Panc1 (cell line): Measurements from ENCODE around the gene PSD4. TPM values are rescaled to one million over a fixed set of nuclear protein-coding genes. Genes with fewer than 3 reads are reported as not detected.

Source experiments
- ATAC-seq: fragments of 200-7000 bp; cut with Tn5 transposase; 2 replicates; pipeline ENCODE4 v1.9.1; 2020; ENCODE audit warnings: mild to moderate bottlenecking, moderate library complexity
- Bru-seq: library from RNA; stranded (reverse); fragments of 400-500 nt; gene quantifications from one replicate; lab custom pipeline; 2021; lab: Mats Ljungman, UMichigan
- BruChase-seq, 2 experiments: library from RNA; stranded (reverse); fragments of 400-500 nt; gene quantifications; one replicate each; lab custom pipeline; 2021; lab: Mats Ljungman, UMichigan
- BruUV-seq: library from RNA; stranded (reverse); fragments of 400-500 nt; replicated peaks from 2 replicates; lab custom pipeline; 2021; lab: Mats Ljungman, UMichigan
- CTCF ChIA-PET: fragments of 300-600 bp; sonication (Branson Sonifier 250); formaldehyde crosslinking; loops from one replicate; lab custom pipeline; 2022; ENCODE audit warnings: antibody characterized with exemption; lab: Charles Lee
- POLR2A ChIA-PET: fragments of 300-600 bp; sonication (Branson Sonifier 250); formaldehyde crosslinking; loops from one replicate; lab custom pipeline; 2022; ENCODE audit warnings: antibody characterized with exemption; lab: Charles Lee
- DNase-seq: peaks from one replicate; pipeline ENCODE4 v3.0.0-alpha.2; 2010; ENCODE audit warnings: low read depth, low spot score
- H3K27ac ChIP-seq: 2 replicates; pipeline ENCODE4 v1.5.1; 2011; ENCODE audit warnings: mild to moderate bottlenecking, low read length, inconsistent platforms
- H3K27me3 ChIP-seq: fragments of 200-500 bp; sonication (Bioruptor generic); 2 replicates; pipeline ENCODE4 v1.6.0; 2014; ENCODE audit warnings: low read length, inconsistent platforms; ENCODE audit not compliant: control insufficient read depth, insufficient read depth
- H3K36me3 ChIP-seq: fragments of 200-500 bp; sonication (Bioruptor generic); 2 replicates; pipeline ENCODE4 v1.5.1; 2014; ENCODE audit warnings: inconsistent platforms, mild to moderate bottlenecking, low read length, moderate library complexity; ENCODE audit not compliant: control insufficient read depth, insufficient read depth
- H3K4me1 ChIP-seq: 2 replicates; pipeline ENCODE4 v1.5.1; 2011; ENCODE audit warnings: inconsistent platforms, mild to moderate bottlenecking, low read length, moderate library complexity; ENCODE audit not compliant: control insufficient read depth, insufficient read depth
- H3K4me3 ChIP-seq, 2 experiments: 2 replicates each; pipeline ENCODE4 v1.5.1; 2011 to 2012; ENCODE audit warnings: low read depth in 2 of 2, low read length in 2 of 2, mild to moderate bottlenecking in 2 of 2, inconsistent platforms in 1 of 2, moderate library complexity in 1 of 2
- H3K9me3 ChIP-seq: fragments of 200-500 bp; sonication (Bioruptor generic); 2 replicates; pipeline ENCODE4 v1.5.1; 2014; ENCODE audit warnings: low read depth, mild to moderate bottlenecking, inconsistent platforms, low read length, moderate library complexity; ENCODE audit not compliant: control insufficient read depth, insufficient read depth
- POLR2AphosphoS5 ChIP-seq: IDR thresholded peaks from 2 replicates; pipeline ENCODE4 v1.6.1; 2012; ENCODE audit warnings: mild to moderate bottlenecking, low read depth, low read length, moderate library complexity
- SIN3A ChIP-seq: IDR thresholded peaks from 2 replicates; pipeline ENCODE4 v1.6.1; 2012; ENCODE audit warnings: low read depth, mild to moderate bottlenecking, low read length, moderate library complexity, borderline replicate concordance; ENCODE audit not compliant: insufficient read depth
- TCF7L2 ChIP-seq: IDR thresholded peaks from 2 replicates; pipeline ENCODE4 v1.6.1; 2011; ENCODE audit warnings: mild to moderate bottlenecking, low read depth, low read length, inconsistent platforms
- in situ Hi-C: cut with HindIII; loops from 2 replicates; pipeline ENCODE4 v1.10.0; 2016; ENCODE audit warnings: low sequenced_read_pairs, low pct_unique_long_range_greater_than_20kb
- intact Hi-C: fragments of 100-400 bp; cut with micrococcal nuclease; formaldehyde crosslinking; loops from one replicate; pipeline ENCODE4 v1.10.0; 2022; ENCODE audit not compliant: unreplicated experiment
- long read RNA-seq: library from polyadenylated mRNA; unstranded; transcript quantifications from one replicate; pipeline ENCODE4 v2.0.0, GENCODE V29; 2021; ENCODE audit not compliant: unreplicated experiment
- polyA plus RNA-seq: library from polyadenylated mRNA; unstranded; fragments of >200 nt; gene quantifications from one replicate; pipeline ENCODE4 v1.2.1, GENCODE V29; 2012; ENCODE audit warnings: missing spikeins; ENCODE audit not compliant: insufficient read length
- total RNA-seq: library from RNA; stranded (reverse); gene quantifications from one replicate; pipeline ENCODE4 v1.2.1, GENCODE V29; 2021; ENCODE audit not compliant: unreplicated experiment
- TF ChIP-seq, protein P1 (sequence below): fragments of 450-650 bp; IDR thresholded peaks from 2 replicates; pipeline ENCODE4 v1.5.1; 2017; ENCODE audit warnings: mild to moderate bottlenecking
- TF ChIP-seq, protein P2 (sequence below), 2 experiments: IDR thresholded peaks; 2 replicates each; pipeline ENCODE4 v1.6.1; 2011 to 2012; ENCODE audit warnings: low read depth in 2 of 2, control low read depth in 1 of 2, low read length in 1 of 2, mild to moderate bottlenecking in 1 of 2, moderate library complexity in 1 of 2; ENCODE audit not compliant: insufficient read depth in 1 of 2

The PSD4 gene
- total RNA-seq (3.6 TPM), Bru-seq, nascent RNA (percentile 32 among the genes with signal in this experiment), BruChase-seq, experiment 1, labeled RNA remaining after a 2-hour chase (percentile 37 among the genes with signal in this experiment), BruChase-seq, experiment 2, labeled RNA remaining after a 6-hour chase (percentile 41 among the genes with signal in this experiment)
- polyA plus RNA-seq, result 2.0 TPM
- long read RNA-seq, partial matches to known transcripts, result 0 of 2 reads
- long read RNA-seq, other reads (novel, unspliced or antisense), result 2 of 2 reads

DNA sequence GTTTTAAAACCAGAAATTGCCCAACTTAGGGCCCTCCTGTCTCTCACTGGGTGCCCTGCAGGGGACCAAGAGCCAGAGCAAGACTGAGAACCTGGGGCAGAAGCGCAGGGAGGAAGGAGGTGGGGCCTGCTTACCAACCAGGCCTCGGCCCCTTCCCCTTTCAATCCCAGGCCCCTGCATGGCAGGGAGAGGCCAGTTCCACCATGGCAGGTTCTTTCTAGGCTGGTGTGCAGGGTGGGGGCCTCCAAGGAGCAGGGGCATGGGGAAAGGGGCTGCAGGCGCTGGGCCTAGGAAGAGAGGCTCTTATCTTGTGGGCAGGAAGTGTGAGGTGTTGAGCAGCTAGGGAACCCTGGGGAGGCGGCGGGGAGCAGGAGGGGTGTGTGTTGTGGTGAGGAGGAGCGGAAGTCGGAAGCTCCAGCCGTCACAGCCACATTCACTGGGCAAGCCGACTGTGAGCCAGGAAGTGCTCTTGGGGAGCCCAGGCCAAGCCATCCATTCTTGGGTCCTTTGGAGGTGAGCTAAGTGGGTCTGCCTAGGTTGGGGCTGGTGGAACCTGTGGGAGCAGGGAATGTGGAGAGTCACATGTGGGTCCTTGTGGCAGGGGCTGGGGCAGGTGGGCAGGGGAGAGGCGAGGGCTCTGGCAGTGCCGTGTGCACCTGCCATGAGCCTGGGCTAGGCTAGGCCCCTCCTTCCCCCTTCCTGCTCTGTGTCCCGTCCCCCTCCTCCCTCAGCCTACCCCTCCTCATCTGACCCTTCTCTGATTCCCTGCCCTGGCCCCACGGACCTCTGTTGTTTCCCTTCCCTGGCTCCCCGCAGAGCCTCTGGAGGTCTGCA lies at the start of gene PSD4:
PSD4 (plus strand) TSS at position 430 of the 834 bp plus-strand sequence. CDS start 8,486 bp downstream, outside the sequence.
- DNase-seq (no peak), ATAC-seq (no peak)
- no TSS peak for BruUV-seq
- Histone ChIP-seq H3K27ac (no peak within 1 kb of the TSS), H3K36me3 (no peaks in the 10 kb centered on the region), H3K9me3 (no peaks in the 10 kb centered on the region), H3K27me3 (no peaks in the 10 kb centered on the region), H3K4me3 (no peak within 1 kb of the TSS), H3K4me1 (no peaks in the 10 kb centered on the region)
- in situ Hi-C loops (no loop called here), intact Hi-C loops (no loop called here)
- CTCF ChIA-PET, result no interaction called here
- TF ChIP-seq, protein P1, sequence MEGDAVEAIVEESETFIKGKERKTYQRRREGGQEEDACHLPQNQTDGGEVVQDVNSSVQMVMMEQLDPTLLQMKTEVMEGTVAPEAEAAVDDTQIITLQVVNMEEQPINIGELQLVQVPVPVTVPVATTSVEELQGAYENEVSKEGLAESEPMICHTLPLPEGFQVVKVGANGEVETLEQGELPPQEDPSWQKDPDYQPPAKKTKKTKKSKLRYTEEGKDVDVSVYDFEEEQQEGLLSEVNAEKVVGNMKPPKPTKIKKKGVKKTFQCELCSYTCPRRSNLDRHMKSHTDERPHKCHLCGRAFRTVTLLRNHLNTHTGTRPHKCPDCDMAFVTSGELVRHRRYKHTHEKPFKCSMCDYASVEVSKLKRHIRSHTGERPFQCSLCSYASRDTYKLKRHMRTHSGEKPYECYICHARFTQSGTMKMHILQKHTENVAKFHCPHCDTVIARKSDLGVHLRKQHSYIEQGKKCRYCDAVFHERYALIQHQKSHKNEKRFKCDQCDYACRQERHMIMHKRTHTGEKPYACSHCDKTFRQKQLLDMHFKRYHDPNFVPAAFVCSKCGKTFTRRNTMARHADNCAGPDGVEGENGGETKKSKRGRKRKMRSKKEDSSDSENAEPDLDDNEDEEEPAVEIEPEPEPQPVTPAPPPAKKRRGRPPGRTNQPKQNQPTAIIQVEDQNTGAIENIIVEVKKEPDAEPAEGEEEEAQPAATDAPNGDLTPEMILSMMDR, result no peak
- no peak for TF ChIP-seq SIN3A
- no peak for TF ChIP-seq POLR2AphosphoS5
- no peak for TF ChIP-seq TCF7L2
- TF ChIP-seq, protein P2, sequence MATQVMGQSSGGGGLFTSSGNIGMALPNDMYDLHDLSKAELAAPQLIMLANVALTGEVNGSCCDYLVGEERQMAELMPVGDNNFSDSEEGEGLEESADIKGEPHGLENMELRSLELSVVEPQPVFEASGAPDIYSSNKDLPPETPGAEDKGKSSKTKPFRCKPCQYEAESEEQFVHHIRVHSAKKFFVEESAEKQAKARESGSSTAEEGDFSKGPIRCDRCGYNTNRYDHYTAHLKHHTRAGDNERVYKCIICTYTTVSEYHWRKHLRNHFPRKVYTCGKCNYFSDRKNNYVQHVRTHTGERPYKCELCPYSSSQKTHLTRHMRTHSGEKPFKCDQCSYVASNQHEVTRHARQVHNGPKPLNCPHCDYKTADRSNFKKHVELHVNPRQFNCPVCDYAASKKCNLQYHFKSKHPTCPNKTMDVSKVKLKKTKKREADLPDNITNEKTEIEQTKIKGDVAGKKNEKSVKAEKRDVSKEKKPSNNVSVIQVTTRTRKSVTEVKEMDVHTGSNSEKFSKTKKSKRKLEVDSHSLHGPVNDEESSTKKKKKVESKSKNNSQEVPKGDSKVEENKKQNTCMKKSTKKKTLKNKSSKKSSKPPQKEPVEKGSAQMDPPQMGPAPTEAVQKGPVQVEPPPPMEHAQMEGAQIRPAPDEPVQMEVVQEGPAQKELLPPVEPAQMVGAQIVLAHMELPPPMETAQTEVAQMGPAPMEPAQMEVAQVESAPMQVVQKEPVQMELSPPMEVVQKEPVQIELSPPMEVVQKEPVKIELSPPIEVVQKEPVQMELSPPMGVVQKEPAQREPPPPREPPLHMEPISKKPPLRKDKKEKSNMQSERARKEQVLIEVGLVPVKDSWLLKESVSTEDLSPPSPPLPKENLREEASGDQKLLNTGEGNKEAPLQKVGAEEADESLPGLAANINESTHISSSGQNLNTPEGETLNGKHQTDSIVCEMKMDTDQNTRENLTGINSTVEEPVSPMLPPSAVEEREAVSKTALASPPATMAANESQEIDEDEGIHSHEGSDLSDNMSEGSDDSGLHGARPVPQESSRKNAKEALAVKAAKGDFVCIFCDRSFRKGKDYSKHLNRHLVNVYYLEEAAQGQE (IDR thresholded peaks at IDR 0.05; ENCODE audit: insufficient read depth in 1 of 2, low read depth in 2 of 2, low read length in 1 of 2), result no peak
- POLR2A ChIA-PET, result interaction anchor here (0.6 kb wide), 1 partner anchor 106 kb away, joined by 3 read pairs; no protein-coding TSS in a partner anchor

DNA sequence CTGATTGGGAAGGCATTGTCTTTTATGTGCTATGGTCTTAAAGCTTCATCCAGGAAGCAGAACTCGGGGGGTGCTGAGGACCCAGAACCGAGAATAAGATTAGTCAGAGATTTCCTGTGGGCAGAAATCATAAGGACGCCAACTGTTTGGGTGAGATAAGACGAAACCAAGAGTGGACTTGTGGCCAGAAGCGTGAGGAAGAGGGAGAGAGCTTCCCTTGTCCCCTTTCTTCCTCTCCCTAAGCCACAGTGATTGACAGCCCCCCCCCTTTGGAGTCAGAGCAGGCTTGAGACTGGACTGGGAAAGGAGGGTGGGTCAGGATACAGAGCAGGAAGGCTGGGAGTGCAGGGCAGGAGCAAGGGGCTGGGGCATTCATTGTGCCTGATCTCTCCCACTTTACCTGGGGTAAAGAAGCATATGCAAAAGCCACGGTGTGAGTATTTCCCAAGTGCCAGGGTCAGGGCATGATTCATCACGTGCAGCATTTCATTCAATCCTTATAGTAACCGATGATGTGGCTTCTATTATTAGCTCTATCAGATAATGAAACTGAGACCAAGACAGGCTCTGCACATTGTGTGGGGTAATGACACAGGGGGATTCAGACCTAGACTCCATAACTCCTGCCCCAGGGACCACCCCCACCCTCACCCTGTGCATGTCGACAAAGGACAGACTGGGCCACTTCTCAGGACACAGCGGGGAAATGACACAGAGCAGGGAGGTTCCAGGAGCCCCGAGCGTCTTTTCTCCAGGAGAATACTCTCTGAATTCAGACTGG lies 49.4 kb upstream of the PSD4 start:
- no peak overlapping the region for H3K4me3 ChIP-seq
- DNase-seq (no peak), ATAC-seq (no peak)
- ChIA-PET CTCF (no interaction called here), POLR2A (no interaction called here)
- intact Hi-C loops, result no loop called here
- TF ChIP-seq POLR2AphosphoS5 (no peak), TCF7L2 (no peak), SIN3A (no peak)
- TF ChIP-seq, protein P2 (IDR thresholded peaks at IDR 0.05; ENCODE audit: insufficient read depth in 1 of 2, low read depth in 2 of 2, low read length in 1 of 2), result no peak
- TF ChIP-seq, protein P1, result no peak
- no peaks in the 10 kb centered on the region for H3K9me3 ChIP-seq
- H3K4me1 ChIP-seq, result no peaks in the 10 kb centered on the region
- H3K36me3 ChIP-seq, result no peaks in the 10 kb centered on the region
- peaks cover 11% of the 10 kb centered on the region; the same call in 1 of the 2 replicates for H3K27me3 ChIP-seq
- H3K27ac ChIP-seq, result no peak overlapping the region
- in situ Hi-C loops, result no loop called here
- BruUV-seq, result no TSS peak
